Thyroid gland (tissue), 4 donors: ENCODE data around the gene FGF7. TPM values are rescaled to one million over a fixed set of nuclear protein-coding genes. Genes with fewer than 3 reads are reported as not detected.

Source experiments
- DNase-seq, 2 donors: peaks; one replicate each; pipeline ENCODE4 v3.0.0-alpha.2; 2019
- H3K27ac ChIP-seq, 3 donors: fragments of 200-600 bp; sonication (generic); 1 replicate in 2 of 3; 2 replicates in 1 of 3; pipeline ENCODE4 v1.5.1; 2016 to 2019; ENCODE audit warnings: mild to moderate bottlenecking in 1 of 3, moderate library complexity in 1 of 3
- H3K27me3 ChIP-seq: fragments of 200-600 bp; sonication (generic); one replicate; pipeline ENCODE4 v1.5.1; 2019
- H3K36me3 ChIP-seq, 2 donors: fragments of 200-600 bp; sonication (generic); one replicate each; pipeline ENCODE4 v1.5.1; 2016 to 2019
- H3K4me1 ChIP-seq, 2 donors: fragments of 200-600 bp; sonication (generic); one replicate each; pipeline ENCODE4 v1.5.1; 2017 to 2019
- H3K4me3 ChIP-seq, 3 donors: fragments of 200-600 bp; sonication (generic); replicated peaks in 1 of 3; 1 replicate in 2 of 3; 2 replicates in 1 of 3; pipeline ENCODE4 v1.5.1; 2016; ENCODE audit warnings: mild to moderate bottlenecking in 1 of 3
- H3K9me3 ChIP-seq: fragments of 200-600 bp; sonication (generic); one replicate; pipeline ENCODE4 v1.5.1; 2017
- POLR2A ChIP-seq, 2 donors: fragments of 450-650 bp; IDR thresholded peaks; one replicate each; pipeline ENCODE4 v1.6.1; 2017; ENCODE audit warnings: antibody characterized with exemption in 2 of 2, mild to moderate bottlenecking in 2 of 2, moderate library complexity in 1 of 2
- WGBS, 2 donors: methylation state at CpG; one replicate each; pipeline ENCODE4 v1.1.5; 2017; 5-methylcytosine and 5-hydroxymethylcytosine counted together
- intact Hi-C: fragments of 100-400 bp; cut with DNase I; formaldehyde crosslinking; loops from one replicate; pipeline ENCODE4 v1.15.1; 2023
- total RNA-seq, 4 donors: library from RNA; depleted of rRNA; stranded (reverse); fragments of >200 nt; gene quantifications; one replicate each; pipeline ENCODE4 v1.2.3, GENCODE V29; 2016
- TF ChIP-seq, protein P1 (sequence below), 6 experiments: fragments of 200-600 bp in 3 of 6; fragments of 450-650 bp in 3 of 6; sonication (generic) in 3 of 6; IDR thresholded peaks; one replicate each; pipeline ENCODE4 v1.5.1; 2016 to 2019; ENCODE audit warnings: antibody characterized with exemption in 6 of 6, mild to moderate bottlenecking in 2 of 6, inconsistent platforms in 1 of 6, moderate library complexity in 1 of 6

The FGF7 gene, protein sequence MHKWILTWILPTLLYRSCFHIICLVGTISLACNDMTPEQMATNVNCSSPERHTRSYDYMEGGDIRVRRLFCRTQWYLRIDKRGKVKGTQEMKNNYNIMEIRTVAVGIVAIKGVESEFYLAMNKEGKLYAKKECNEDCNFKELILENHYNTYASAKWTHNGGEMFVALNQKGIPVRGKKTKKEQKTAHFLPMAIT
- 100 to 1,000 TPM in 1 of 4 donors, 10 to 100 TPM in 3; 31.3 to 111 (median 52.4) TPM for total RNA-seq

DNA sequence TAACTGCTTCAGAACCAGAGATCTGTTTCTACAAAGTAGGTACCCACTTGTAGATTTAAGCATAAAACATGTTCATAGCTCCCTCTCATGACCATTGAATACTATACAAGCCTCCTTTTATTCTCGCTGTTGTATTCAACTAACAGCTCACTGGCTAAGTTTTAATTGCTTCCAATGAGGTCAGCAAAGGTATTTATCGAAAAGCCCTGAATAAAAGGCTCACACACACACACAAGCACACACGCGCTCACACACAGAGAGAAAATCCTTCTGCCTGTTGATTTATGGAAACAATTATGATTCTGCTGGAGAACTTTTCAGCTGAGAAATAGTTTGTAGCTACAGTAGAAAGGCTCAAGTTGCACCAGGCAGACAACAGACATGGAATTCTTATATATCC, at the start of gene FGF7:
Gene FGF7 (plus strand): TSS at position 222 of the 400 bp plus-strand sequence. CDS start 1,056 bp downstream, outside the sequence.
- H3K27ac ChIP-seq = peak within 1 kb of the TSS; percentile 52 to 61 (median 59)
- TF ChIP-seq POLR2A (IDR thresholded peaks at IDR 0.05) = peak in 1 of 2 donors; percentile 48
- TF ChIP-seq, protein P1, sequence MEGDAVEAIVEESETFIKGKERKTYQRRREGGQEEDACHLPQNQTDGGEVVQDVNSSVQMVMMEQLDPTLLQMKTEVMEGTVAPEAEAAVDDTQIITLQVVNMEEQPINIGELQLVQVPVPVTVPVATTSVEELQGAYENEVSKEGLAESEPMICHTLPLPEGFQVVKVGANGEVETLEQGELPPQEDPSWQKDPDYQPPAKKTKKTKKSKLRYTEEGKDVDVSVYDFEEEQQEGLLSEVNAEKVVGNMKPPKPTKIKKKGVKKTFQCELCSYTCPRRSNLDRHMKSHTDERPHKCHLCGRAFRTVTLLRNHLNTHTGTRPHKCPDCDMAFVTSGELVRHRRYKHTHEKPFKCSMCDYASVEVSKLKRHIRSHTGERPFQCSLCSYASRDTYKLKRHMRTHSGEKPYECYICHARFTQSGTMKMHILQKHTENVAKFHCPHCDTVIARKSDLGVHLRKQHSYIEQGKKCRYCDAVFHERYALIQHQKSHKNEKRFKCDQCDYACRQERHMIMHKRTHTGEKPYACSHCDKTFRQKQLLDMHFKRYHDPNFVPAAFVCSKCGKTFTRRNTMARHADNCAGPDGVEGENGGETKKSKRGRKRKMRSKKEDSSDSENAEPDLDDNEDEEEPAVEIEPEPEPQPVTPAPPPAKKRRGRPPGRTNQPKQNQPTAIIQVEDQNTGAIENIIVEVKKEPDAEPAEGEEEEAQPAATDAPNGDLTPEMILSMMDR (IDR thresholded peaks at IDR 0.05) = peak in 2 of 6 experiments; percentile 4 to 13
- intact Hi-C loops = loop anchor here (10.0 kb wide), 2 partner anchors 188 to 558 kb away; no protein-coding TSS in a partner anchor
- WGBS, 2 donors = 47 to 64% methylated on average over 4 of the region's 4 CpGs
- H3K4me1 ChIP-seq = peaks cover 0 to 12% of the 10 kb centered on the region in 2 donors
- H3K4me3 ChIP-seq = peak within 1 kb of the TSS in 2 of 3 donors; percentile 8 to 14
- no peaks in the 10 kb centered on the region for H3K9me3 ChIP-seq
- no peak for DNase-seq
- H3K27me3 ChIP-seq = no peaks in the 10 kb centered on the region
- H3K36me3 ChIP-seq = no peaks in the 10 kb centered on the region

DNA sequence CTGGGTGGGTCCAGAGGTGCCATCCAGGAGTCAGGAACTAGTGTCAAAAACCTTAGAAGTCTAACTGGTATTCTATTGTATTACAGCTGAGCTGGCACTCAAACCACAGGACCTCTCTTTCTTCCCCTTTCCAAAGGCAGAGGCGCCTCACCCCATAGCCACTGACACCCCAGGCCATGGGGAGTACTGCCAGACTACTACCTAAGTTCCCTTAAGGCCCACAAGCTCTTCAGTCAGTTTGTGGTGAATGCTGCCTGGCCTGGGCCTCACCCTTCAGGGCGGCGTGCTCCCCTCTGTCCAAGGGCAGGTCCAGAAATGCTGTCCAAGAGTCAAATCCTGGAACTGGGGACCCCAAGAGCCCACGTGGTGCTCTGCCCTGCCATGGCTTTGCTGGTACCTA, 43.0 kb upstream of the FGF7 start:
- no peak for TF ChIP-seq POLR2A (IDR thresholded peaks at IDR 0.05)
- TF ChIP-seq, protein P1 (IDR thresholded peaks at IDR 0.05) = no peak
- WGBS, 2 donors = 95 to 96% methylated on average over 4 of the region's 4 CpGs
- Histone ChIP-seq H3K27ac (no peak overlapping the region), H3K36me3 (no peaks in the 10 kb centered on the region), H3K4me1 (no peaks in the 10 kb centered on the region), H3K9me3 (no peaks in the 10 kb centered on the region), H3K4me3 (no peak overlapping the region), H3K27me3 (no peaks in the 10 kb centered on the region)
- intact Hi-C loops = no loop called here
- DNase-seq = no peak

DNA sequence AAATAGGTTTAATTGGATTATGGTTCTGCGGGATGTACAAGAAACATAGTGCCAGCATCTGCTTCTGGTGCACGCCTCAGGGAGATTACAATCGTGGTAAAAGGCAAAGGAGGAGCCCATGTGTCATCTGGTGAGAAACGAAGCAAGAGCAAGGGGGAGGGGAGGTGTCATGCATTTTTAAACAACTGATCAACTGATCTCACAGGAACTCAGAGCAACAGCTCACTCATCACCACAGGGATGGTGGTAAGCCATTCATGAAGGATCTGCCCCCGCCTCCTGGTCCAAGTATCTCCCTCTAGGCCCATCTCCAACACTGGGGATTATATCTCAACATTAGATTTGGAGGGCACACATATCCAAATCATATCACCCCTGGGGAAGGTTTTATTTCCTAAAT, 42.1 kb upstream of the FGF7 start:
- Histone ChIP-seq H3K27me3 (no peaks in the 10 kb centered on the region), H3K4me3 (no peak overlapping the region), H3K4me1 (no peaks in the 10 kb centered on the region), H3K36me3 (no peaks in the 10 kb centered on the region), H3K9me3 (no peaks in the 10 kb centered on the region), H3K27ac (no peak overlapping the region)
- WGBS, 2 donors = 79% methylated on average over 5 of the region's 5 CpGs
- DNase-seq = no peak
- no peak for TF ChIP-seq POLR2A (IDR thresholded peaks at IDR 0.05)
- TF ChIP-seq, protein P1 (IDR thresholded peaks at IDR 0.05) = no peak
- intact Hi-C loops = no loop called here

DNA sequence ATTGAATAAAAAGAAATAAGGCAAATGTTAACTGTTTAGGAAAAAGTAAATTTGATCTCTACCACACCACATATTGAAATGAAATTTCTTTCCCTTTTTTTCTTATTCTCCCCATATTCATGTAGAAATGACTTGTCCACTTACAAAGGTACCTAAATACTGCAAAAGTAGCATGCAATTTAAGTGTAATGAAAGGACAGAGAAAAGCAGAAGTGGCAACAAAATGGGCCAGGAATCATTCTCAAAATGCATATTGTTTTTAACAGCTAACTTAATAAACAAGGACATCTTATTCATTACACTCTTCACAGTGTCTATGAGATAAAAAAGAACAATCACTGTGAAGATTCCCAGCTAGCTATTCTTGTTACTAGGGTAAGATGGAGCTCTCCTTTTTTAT, 40.6 kb upstream of the FGF7 start:
- Histone ChIP-seq H3K27ac (no peak overlapping the region), H3K4me1 (no peaks in the 10 kb centered on the region), H3K4me3 (no peak overlapping the region), H3K36me3 (no peaks in the 10 kb centered on the region), H3K9me3 (no peaks in the 10 kb centered on the region), H3K27me3 (no peaks in the 10 kb centered on the region)
- DNase-seq = no peak
- TF ChIP-seq, protein P1 (IDR thresholded peaks at IDR 0.05) = no peak
- TF ChIP-seq POLR2A (IDR thresholded peaks at IDR 0.05) = no peak
- intact Hi-C loops = no loop called here

DNA sequence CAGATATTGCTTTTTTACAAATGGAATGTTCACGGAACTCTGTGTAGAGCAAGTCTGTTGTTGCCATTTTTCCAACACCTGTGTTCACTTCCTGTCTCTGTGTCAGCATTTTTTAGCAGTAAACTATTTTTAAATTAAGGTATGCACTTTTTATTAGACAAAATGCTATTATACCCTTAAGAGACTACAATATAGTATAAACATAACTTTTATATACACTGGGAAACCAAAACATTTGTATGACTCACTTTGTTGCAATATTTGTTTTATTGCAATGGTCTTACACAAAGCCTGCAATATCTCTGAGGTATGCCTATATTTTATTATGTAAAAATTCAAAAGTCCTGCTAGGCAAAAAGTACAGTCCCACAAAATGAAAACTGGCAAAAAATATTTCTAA, 39.8 kb upstream of the FGF7 start:
- 75 to 81% methylated on average over 1 of the region's 1 CpG for WGBS, 2 donors
- H3K9me3 ChIP-seq = no peaks in the 10 kb centered on the region
- intact Hi-C loops = no loop called here
- H3K4me1 ChIP-seq = no peaks in the 10 kb centered on the region
- H3K4me3 ChIP-seq = no peak overlapping the region
- H3K36me3 ChIP-seq = no peaks in the 10 kb centered on the region
- H3K27ac ChIP-seq = no peak overlapping the region
- no peaks in the 10 kb centered on the region for H3K27me3 ChIP-seq
- DNase-seq = no peak
- TF ChIP-seq, protein P1 (IDR thresholded peaks at IDR 0.05) = no peak
- TF ChIP-seq POLR2A (IDR thresholded peaks at IDR 0.05) = no peak
